A204.1 (cell line): ENCODE results near the gene MAP3K19.

Experiments used
- FAIRE-seq: peaks from 2 replicates; lab custom pipeline; 2012; peaks lifted over from hg19 to GRCh38; lab: Jason Lieb, UNC

The MAP3K19 gene

GRCh38 chr2:134932864-134933526, 114.3 kb downstream of the MAP3K19 start:
- no peak for FAIRE-seq

DNA sequence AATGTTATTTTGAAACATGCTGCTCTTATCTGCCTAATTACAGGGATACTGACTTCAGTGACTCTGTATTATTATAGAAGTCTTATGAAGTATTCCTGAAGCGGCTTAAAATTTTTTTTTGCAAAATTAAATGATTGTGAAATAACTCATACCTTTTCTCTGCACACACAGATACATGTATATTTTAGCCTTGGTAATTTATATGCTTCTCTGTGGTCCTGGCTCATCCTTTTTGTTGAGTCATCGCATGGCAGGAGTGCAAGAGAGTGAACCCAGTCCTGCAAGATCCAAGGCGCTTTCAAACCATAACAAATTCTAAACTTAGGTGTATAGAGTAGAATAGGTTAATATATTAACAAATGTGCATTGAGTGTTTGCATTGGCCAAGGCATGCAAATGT, 120.1 kb downstream of the MAP3K19 start:
- no peak for FAIRE-seq

DNA sequence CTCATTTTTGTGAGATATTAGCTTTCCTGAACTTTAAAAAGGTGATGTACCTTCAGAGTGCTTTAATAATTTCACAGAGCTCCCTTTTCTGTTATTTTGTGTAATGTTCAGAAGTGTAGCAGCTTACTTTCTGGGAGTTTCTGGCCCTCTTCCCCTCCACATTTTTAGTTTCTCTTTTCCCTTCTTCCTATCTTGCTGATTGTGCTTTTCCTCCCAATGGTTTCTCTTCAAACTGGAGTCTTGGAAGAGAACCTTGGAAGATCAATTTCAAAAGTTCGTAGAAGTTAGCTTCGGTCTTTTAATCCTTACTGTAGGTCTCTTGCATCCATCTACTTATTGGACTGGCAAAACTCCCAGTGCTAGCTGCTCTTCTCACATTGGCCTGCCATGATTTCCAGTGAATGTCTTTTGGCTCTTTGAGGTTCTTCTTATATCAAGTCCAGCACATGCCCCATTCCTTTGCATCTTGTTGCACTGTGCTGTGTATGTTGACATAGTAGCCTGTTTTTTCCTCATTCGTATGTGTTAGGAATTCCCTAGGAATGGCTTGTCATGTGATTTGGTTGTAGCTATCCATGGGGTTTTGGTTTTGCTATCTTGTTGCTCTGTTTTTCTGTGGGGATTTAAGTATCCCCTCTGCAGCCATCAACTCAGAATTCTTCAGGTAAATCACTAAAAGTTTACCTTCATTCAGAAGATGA, 120.9 kb downstream of the MAP3K19 start:
- no peak for FAIRE-seq

DNA sequence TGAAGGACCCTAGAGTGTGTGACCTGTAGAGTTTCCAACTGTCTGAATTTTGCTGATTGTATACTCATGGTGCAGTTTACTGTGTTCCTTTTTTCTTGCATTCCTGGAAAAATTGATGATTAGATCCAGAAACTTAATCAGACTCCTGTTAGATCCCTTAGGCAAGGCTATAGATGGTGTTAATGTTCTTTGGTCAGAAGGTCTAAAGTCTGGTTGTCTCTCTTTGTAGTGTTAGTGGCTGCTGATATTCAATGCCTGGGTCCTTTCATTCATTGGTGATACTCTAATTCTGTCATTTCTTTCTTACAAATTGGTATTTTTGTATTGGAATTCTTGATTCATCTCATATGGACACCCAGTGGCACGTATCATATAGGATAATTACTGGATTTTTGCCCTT, 122.3 kb downstream of the MAP3K19 start:
- no peak for FAIRE-seq

DNA sequence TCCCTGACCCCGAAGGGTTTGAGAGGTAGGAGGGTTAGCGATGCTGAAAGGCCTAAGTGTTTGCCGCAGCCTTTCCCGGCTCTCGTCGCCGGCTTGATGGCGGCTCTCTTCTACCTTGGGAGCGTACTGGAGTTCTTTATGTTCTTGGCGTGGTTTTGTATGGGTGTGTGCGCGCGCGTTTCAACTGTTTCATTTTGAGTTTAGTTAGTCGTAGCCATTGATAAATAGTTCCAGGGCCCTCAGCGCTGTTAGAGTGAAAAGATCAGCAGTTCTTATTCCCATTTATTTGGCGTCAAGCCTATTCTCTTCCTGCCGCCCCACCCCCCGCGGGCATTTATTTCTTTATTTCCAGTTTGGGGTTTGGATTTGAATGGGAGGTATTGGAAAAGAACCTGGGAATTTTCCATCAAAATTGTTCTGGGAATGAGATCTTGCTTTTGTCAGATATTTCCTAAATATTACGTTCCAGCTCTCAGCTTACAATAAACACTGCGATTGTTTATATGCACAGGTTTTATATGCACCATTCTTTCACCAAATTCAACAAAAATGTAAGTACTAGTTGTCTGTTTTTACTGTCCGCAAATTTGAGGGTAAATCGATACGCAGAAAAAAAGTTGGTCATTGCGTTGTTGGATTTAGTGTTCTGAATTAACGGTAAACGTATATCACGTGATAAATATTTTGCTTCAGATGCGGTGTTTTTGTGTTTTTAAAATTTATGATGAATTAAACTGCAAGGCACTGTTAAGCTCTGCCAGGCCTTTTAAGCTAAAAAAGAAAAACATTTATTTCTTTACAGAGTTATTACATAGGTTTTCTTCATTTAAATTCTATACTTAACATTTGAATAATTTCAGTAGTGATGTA, 127.7 kb downstream of the MAP3K19 start:
- no peak for FAIRE-seq

DNA sequence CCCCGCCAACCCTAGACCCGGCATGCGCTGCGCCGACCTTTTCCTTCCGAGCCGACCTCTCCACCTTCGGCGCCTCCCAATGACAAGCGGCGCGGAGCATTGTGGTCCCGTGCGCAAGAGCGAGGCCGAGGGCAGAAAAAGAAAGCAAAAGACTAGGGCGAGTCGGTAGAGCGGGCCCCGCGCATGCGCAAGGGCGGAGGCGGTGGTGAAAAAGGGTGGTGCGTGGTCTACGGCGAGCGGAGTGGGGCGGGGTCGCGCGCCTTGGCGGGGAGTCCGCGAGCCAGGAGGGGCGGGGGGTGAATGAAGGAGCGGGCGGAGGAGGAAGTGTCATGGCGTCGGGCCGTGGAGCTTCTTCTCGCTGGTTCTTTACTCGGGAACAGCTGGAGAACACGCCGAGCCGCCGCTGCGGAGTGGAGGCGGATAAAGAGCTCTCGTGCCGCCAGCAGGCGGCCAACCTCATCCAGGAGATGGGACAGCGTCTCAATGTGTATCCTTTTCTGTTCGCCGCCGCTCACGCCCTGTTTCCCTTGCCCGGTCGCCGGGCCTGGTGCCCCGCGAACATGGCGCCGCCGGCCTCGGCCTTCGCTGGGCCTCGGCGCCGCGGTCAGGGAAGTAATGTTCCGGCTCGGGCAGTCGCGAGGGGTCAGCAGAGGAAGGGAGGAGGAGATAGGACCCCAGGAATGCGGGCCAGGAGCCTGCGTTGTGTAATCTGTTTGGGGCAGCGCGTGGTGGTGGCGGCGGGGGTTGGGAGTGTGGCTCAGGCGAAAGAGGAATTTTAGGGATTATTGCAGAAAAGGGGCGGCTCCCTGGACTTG, 128.5 kb downstream of the MAP3K19 start, which contains the start of gene CCNT2:
CCNT2 (plus strand) TSS at position 297 of the 815 bp plus-strand sequence; CDS start at position 330, 33 bp downstream.
- FAIRE-seq, result peak; percentile 95

DNA sequence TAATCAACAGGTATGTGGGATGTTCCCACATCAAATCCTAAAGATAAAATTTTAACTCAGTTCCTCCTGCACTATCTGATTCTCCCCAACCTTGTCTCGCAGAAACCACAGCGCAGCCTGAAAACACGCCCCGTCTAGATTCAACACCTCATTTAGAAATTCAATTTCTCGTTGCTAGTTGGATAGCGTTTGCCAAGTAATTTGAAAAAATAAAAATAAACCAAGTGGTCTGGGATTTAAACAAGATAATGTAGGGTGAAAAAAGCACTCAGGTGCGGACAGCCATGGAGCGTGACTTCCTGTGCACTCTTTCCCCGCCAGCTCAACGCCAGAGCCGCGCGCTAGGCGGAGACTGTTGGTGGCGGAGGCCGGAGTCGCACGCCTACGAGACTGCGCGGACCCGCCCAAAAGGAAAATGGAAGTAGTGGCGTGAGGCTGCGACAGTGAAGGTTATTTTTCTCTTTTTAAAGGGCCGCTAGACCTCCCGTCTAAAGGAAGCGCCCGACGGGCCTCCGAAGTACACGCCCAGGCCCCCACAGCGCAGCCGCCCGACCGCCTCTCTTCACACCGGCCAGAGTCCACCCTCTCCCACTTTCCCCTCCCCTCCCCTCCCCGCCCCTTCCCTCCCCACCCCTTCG, 129.2 kb downstream of the MAP3K19 start:
- peak; percentile 94 for FAIRE-seq

GRCh38 chr2:134917360-134917865, 129.8 kb downstream of the MAP3K19 start:
- FAIRE-seq, result no peak
